Ovary (tissue), 9 donors: ENCODE measurements around the gene PIP5K1B. TPM values are rescaled to one million over a fixed set of nuclear protein-coding genes. Genes with fewer than 3 reads are reported as not detected.

Experiments
- DNase-seq, 5 donors: peaks; one replicate each; pipeline ENCODE4 v3.0.0-alpha.2; 2019 to 2020
- H3K27ac ChIP-seq, 2 donors: fragments of 200-600 bp; one replicate each; pipeline versions ENCODE4 v1.5.1 to v1.8.0; 2019 to 2022
- H3K27me3 ChIP-seq: fragments of 200-600 bp; one replicate; pipeline ENCODE4 v1.8.0; 2022
- H3K36me3 ChIP-seq: fragments of 200-600 bp; sonication (generic); one replicate; pipeline ENCODE4 v1.5.1; 2019
- H3K4me1 ChIP-seq: one replicate; pipeline ENCODE4 v1.8.1; 2013; ENCODE audit warnings: mild to moderate bottlenecking, moderate library complexity; ENCODE audit not compliant: insufficient read depth
- H3K4me3 ChIP-seq: fragments of 200-600 bp; sonication (generic); one replicate; pipeline ENCODE4 v1.5.1; 2017
- H3K9me3 ChIP-seq, 2 donors: fragments of 200-600 bp in 1 of 2; sonication (generic) in 1 of 2; one replicate each; pipeline versions ENCODE4 v1.5.1 to v1.8.1; 2013 to 2019; ENCODE audit warnings: mild to moderate bottlenecking in 1 of 2, moderate library complexity in 1 of 2
- CTCF ChIP-seq, 3 donors: fragments of 450-650 bp in 2 of 3; fragments of 200-600 bp in 1 of 3; IDR thresholded peaks; one replicate each; pipeline versions ENCODE4 v1.5.1 to v1.8.0; 2016 to 2022; ENCODE audit warnings: antibody characterized with exemption in 3 of 3, mild to moderate bottlenecking in 1 of 3
- EP300 ChIP-seq: sonication (generic); formaldehyde crosslinking; IDR thresholded peaks from one replicate; pipeline ENCODE4 v1.6.1; 2017; ENCODE audit warnings: antibody characterized with exemption
- POLR2A ChIP-seq: fragments of 450-650 bp; IDR thresholded peaks from one replicate; pipeline ENCODE4 v1.6.1; 2017; ENCODE audit warnings: antibody characterized with exemption, mild to moderate bottlenecking, moderate library complexity
- WGBS, 3 donors: extraction: QIAGEN DNeasy Blood & Tissue Kit in 1 of 3; methylation state at CpG; one replicate each; pipeline versions ENCODE4 v1.1.5 to v1.1.7; 2013 to 2017; 5-methylcytosine and 5-hydroxymethylcytosine counted together
- intact Hi-C, 4 donors: fragments of 100-400 bp; cut with DNase I; formaldehyde crosslinking; loops; one replicate each; pipeline versions ENCODE4 v1.11.0 to v1.15.1; 2022 to 2023
- polyA plus RNA-seq, 2 donors: library from polyadenylated mRNA; stranded (reverse); fragments of 200-250 nt in 1 of 2; fragments of 350-450 nt in 1 of 2; fragmentation: Illumina TruSeq in 1 of 2; extraction: RNeasy Lipid Tissue Mini Kit (QIAGEN cat#74804) in 1 of 2; gene quantifications; one replicate each; pipeline ENCODE4 v1.2.3, GENCODE V29; 2013 to 2014
- total RNA-seq, 7 donors: library from RNA; depleted of rRNA in 2 of 7; stranded (reverse); fragments of >200 nt in 2 of 7; fragmentation: NEBNext Ultra II Directional in 3 of 7; extraction: Animal tissue kit (Norgen Biotek cat#: 25700) in 3 of 7; gene quantifications; one replicate each; pipeline versions ENCODE4 v1.1.0 to v1.2.4, GENCODE V29; 2016 to 2023
- donor health status: DM: no; HTN: no; CAD: no; lungs with moderate emphysema.
- donor health status: DM: no; HTN: no; CAD: no.
- donor health status: Bipolar disorder and iron deficiency.
- donor health status: DM: yes; HTN: yes; CAD: no.
- donor health status: DM: no; HTN: no; CAD: no.
- donor health status: DM: yes; HTN: yes; CAD: no.

The PIP5K1B gene
- total and polyA plus RNA-seq, 9 donors: 0.36 to 3.4 (median 1.0) TPM

- Histone ChIP-seq H3K4me1 (no peaks in the 10 kb centered on the region), H3K9me3 (no peaks in the 10 kb centered on the region), H3K36me3 (no peaks in the 10 kb centered on the region), H3K27me3 (no peaks in the 10 kb centered on the region), H3K4me3 (no peak overlapping the region), H3K27ac (no peak overlapping the region)
- no peak for DNase-seq
- WGBS, 3 donors: 14 to 27% (median 26%) methylated on average over 1 of the region's 1 CpG
- intact Hi-C loops: no loop called here
- no peak for TF ChIP-seq CTCF (IDR thresholded peaks at IDR 0.05)
- no peak for TF ChIP-seq EP300
- TF ChIP-seq POLR2A: no peak
Measured at GRCh38 chr9:68838245-68838644, 133.2 kb downstream of the PIP5K1B start.

GRCh38 chr9:68841276-68842052, 136.4 kb downstream of the PIP5K1B start:
- DNase-seq: no peak
- H3K9me3 ChIP-seq: no peaks in the 10 kb centered on the region
- H3K36me3 ChIP-seq: no peaks in the 10 kb centered on the region
- H3K4me1 ChIP-seq: no peaks in the 10 kb centered on the region
- no peak overlapping the region for H3K27ac ChIP-seq
- H3K4me3 ChIP-seq: no peak overlapping the region
- H3K27me3 ChIP-seq: no peaks in the 10 kb centered on the region
- TF ChIP-seq CTCF (IDR thresholded peaks at IDR 0.05) (no peak), POLR2A (no peak), EP300 (no peak)
- 74 to 84% (median 78%) methylated on average over 6 of the region's 6 CpGs for WGBS, 3 donors
- intact Hi-C loops: no loop called here

- Histone ChIP-seq H3K9me3 (no peaks in the 10 kb centered on the region), H3K27ac (no peak overlapping the region), H3K4me1 (no peaks in the 10 kb centered on the region), H3K36me3 (no peaks in the 10 kb centered on the region), H3K4me3 (no peak overlapping the region), H3K27me3 (no peaks in the 10 kb centered on the region)
- intact Hi-C loops: no loop called here
- TF ChIP-seq POLR2A (no peak), EP300 (no peak), CTCF (IDR thresholded peaks at IDR 0.05) (no peak)
- DNase-seq: no peak
- WGBS, 3 donors: 68 to 82% (median 69%) methylated on average over 2 of the region's 2 CpGs
Measured at GRCh38 chr9:68842568-68842967, 137.5 kb downstream of the PIP5K1B start.

GRCh38 chr9:68843239-68843638, 138.2 kb downstream of the PIP5K1B start:
- DNase-seq: no peak
- intact Hi-C loops: no loop called here

More at GRCh38 chr9:68843239-68843638, 138.2 kb downstream of the PIP5K1B start:
- Histone ChIP-seq H3K36me3 (no peaks in the 10 kb centered on the region), H3K9me3 (no peaks in the 10 kb centered on the region), H3K4me1 (no peaks in the 10 kb centered on the region), H3K27me3 (no peaks in the 10 kb centered on the region), H3K4me3 (no peak overlapping the region), H3K27ac (no peak overlapping the region)
- no peak for TF ChIP-seq POLR2A
- TF ChIP-seq EP300: no peak
- TF ChIP-seq CTCF (IDR thresholded peaks at IDR 0.05): no peak
- 64 to 72% (median 68%) methylated on average over 3 of the region's 3 CpGs for WGBS, 3 donors
